Fibroblast of the aortic adventitia (primary cell): Measurements from ENCODE around the gene LRRC63. TPM values are rescaled to one million over a fixed set of nuclear protein-coding genes. Genes with fewer than 3 reads are reported as not detected.

Experiments
- DNase-seq: peaks from one replicate; pipeline ENCODE4 v3.0.0-alpha.2; 2010; ENCODE audit warnings: low read depth
- H3K4me3 ChIP-seq: 2 replicates; pipeline ENCODE4 v1.5.1; 2011; ENCODE audit warnings: low read depth, mild to moderate bottlenecking, control low read depth, low read length, moderate library complexity
- CTCF ChIP-seq: IDR thresholded peaks from 2 replicates; pipeline ENCODE4 v1.5.1; 2011; ENCODE audit warnings: mild to moderate bottlenecking, low read length, control low read depth, inconsistent platforms; ENCODE audit not compliant: insufficient read depth
- total RNA-seq: library from RNA; depleted of rRNA; stranded (reverse); fragments of >200 nt; gene quantifications from 2 replicates; pipeline ENCODE4 v1.2.3, GENCODE V29; 2012; ENCODE audit warnings: low replicate concordance

Gene LRRC63
- total RNA-seq, 1 donor, result 0.09 TPM

- no peak for TF ChIP-seq CTCF
- no peak overlapping the region for H3K4me3 ChIP-seq
- DNase-seq, result no peak
These were observed 92.8 kb downstream of the LRRC63 start for GRCh38 chr13:46304546-46304945.

GRCh38 chr13:46307554-46307953 is 95.8 kb downstream of the LRRC63 start:
- no peak for TF ChIP-seq CTCF
- no peak overlapping the region for H3K4me3 ChIP-seq
- no peak for DNase-seq

GRCh38 chr13:46310066-46310465 is 98.3 kb downstream of the LRRC63 start:
- no peak overlapping the region for H3K4me3 ChIP-seq
- DNase-seq, result no peak
- TF ChIP-seq CTCF, result no peak

GRCh38 chr13:46311217-46311616 is 99.5 kb downstream of the LRRC63 start:
- no peak for DNase-seq
- H3K4me3 ChIP-seq, result no peak overlapping the region
- no peak for TF ChIP-seq CTCF

- DNase-seq, result no peak
- TF ChIP-seq CTCF, result no peak
- H3K4me3 ChIP-seq, result no peak overlapping the region
These were observed 101.3 kb downstream of the LRRC63 start for GRCh38 chr13:46313024-46313423.

GRCh38 chr13:46313432-46314257 is 101.9 kb downstream of the LRRC63 start:
- no peak for DNase-seq
- H3K4me3 ChIP-seq, result no peak overlapping the region
- TF ChIP-seq CTCF, result no peak

GRCh38 chr13:46314587-46314986 is 102.9 kb downstream of the LRRC63 start:
- no peak for TF ChIP-seq CTCF
- DNase-seq, result no peak
- no peak overlapping the region for H3K4me3 ChIP-seq
